C4-2B (cell line): Measurements from ENCODE around the gene RAPGEF1.

Source experiments
- CTCF ChIP-seq: fragments of 450-650 bp; conservative IDR thresholded peaks from 2 replicates; pipeline ENCODE4 v1.5.1; 2017; ENCODE audit warnings: mild to moderate bottlenecking
- ZFX ChIP-seq: fragments of 450-650 bp; IDR thresholded peaks from 2 replicates; pipeline ENCODE4 v1.6.1; 2017

GRCh38 chr9:131616983-131617604 is 122.8 kb downstream of the RAPGEF1 start:
- TF ChIP-seq CTCF (no peak), ZFX (no peak)
